ENCODE data around the gene NDUFB11.

NDUFB11 gene

GRCh38 chrX:47184486-47184885 is 40.0 kb upstream of the NDUFB11 start:
- no peak overlapping the region for H2AFZ ChIP-seq (ENCODE audit: low read length)
- no peak overlapping the region for H3K4me2 ChIP-seq (ENCODE audit: low read depth, low read length, poor library complexity, severe bottlenecking)
- TF ChIP-seq EZH2phosphoT487 (IDR thresholded peaks at IDR 0.05; ENCODE audit: borderline replicate concordance) (no peak), CTCF (conservative IDR thresholded peaks at IDR 0.05; ENCODE audit: low read length) (no peak)
- no peaks in the 10 kb centered on the region for H3K27me3 ChIP-seq (ENCODE audit: insufficient read depth, low read length, poor library complexity, severe bottlenecking)
- no peak overlapping the region for H3K9ac ChIP-seq (ENCODE audit: low read depth, low read length, poor library complexity, severe bottlenecking)
- H3K79me2 ChIP-seq (ENCODE audit: insufficient read depth, low read length): no peaks in the 10 kb centered on the region
- no peaks in the 10 kb centered on the region for H3K9me2 ChIP-seq (replicated peaks; ENCODE audit: low read depth, low read length)
- H3K36me3 ChIP-seq (ENCODE audit: insufficient read depth, low read length): peaks cover 49% of the 10 kb centered on the region; the same call in 1 of the 2 replicates
- H3K4me1 ChIP-seq (ENCODE audit: insufficient read depth, low read length, poor library complexity, severe bottlenecking): no peaks in the 10 kb centered on the region
- H3K9me3 ChIP-seq (ENCODE audit: insufficient read depth, low read depth, low read length): no peaks in the 10 kb centered on the region
- H3K4me3 ChIP-seq (ENCODE audit: low read length, poor library complexity, severe bottlenecking): no peak overlapping the region
- H4K20me1 ChIP-seq (ENCODE audit: insufficient read depth, low read length, poor library complexity, severe bottlenecking): no peaks in the 10 kb centered on the region
- H3F3A ChIP-seq (ENCODE audit: low read depth): no peaks in the 10 kb centered on the region

- H3K4me2 ChIP-seq (ENCODE audit: low read depth, low read length, poor library complexity, severe bottlenecking): no peak overlapping the region
- H3K9me3 ChIP-seq (ENCODE audit: insufficient read depth, low read depth, low read length): no peaks in the 10 kb centered on the region
- H3K79me2 ChIP-seq (ENCODE audit: insufficient read depth, low read length): no peaks in the 10 kb centered on the region
- H3K9ac ChIP-seq (ENCODE audit: low read depth, low read length, poor library complexity, severe bottlenecking): no peak overlapping the region
- H3K4me3 ChIP-seq (ENCODE audit: low read length, poor library complexity, severe bottlenecking): no peak overlapping the region
- peaks cover 71% of the 10 kb centered on the region; the same call in 1 of the 2 replicates for H3K36me3 ChIP-seq (ENCODE audit: insufficient read depth, low read length)
- no peaks in the 10 kb centered on the region for H3F3A ChIP-seq (ENCODE audit: low read depth)
- H2AFZ ChIP-seq (ENCODE audit: low read length): no peak overlapping the region
- no peaks in the 10 kb centered on the region for H3K4me1 ChIP-seq (ENCODE audit: insufficient read depth, low read length, poor library complexity, severe bottlenecking)
- no peaks in the 10 kb centered on the region for H4K20me1 ChIP-seq (ENCODE audit: insufficient read depth, low read length, poor library complexity, severe bottlenecking)
- no peaks in the 10 kb centered on the region for H3K9me2 ChIP-seq (replicated peaks; ENCODE audit: low read depth, low read length)
- no peak for TF ChIP-seq EZH2phosphoT487 (IDR thresholded peaks at IDR 0.05; ENCODE audit: borderline replicate concordance)
- no peak for TF ChIP-seq CTCF (conservative IDR thresholded peaks at IDR 0.05; ENCODE audit: low read length)
- H3K27me3 ChIP-seq (ENCODE audit: insufficient read depth, low read length, poor library complexity, severe bottlenecking): no peaks in the 10 kb centered on the region
Measured at GRCh38 chrX:47182106-47182700, 37.7 kb upstream of the NDUFB11 start.

GRCh38 chrX:47181301-47181700 is 36.8 kb upstream of the NDUFB11 start:
- H3K79me2 ChIP-seq (ENCODE audit: insufficient read depth, low read length): no peaks in the 10 kb centered on the region
- peaks cover 73% of the 10 kb centered on the region; the same call in 1 of the 2 replicates for H3K36me3 ChIP-seq (ENCODE audit: insufficient read depth, low read length)
- H2AFZ ChIP-seq (ENCODE audit: low read length): no peak overlapping the region
- H3K9me2 ChIP-seq (replicated peaks; ENCODE audit: low read depth, low read length): no peaks in the 10 kb centered on the region
- H3K27me3 ChIP-seq (ENCODE audit: insufficient read depth, low read length, poor library complexity, severe bottlenecking): no peaks in the 10 kb centered on the region
- H3F3A ChIP-seq (ENCODE audit: low read depth): no peaks in the 10 kb centered on the region
- no peaks in the 10 kb centered on the region for H3K9me3 ChIP-seq (ENCODE audit: insufficient read depth, low read depth, low read length)
- H3K4me3 ChIP-seq (ENCODE audit: low read length, poor library complexity, severe bottlenecking): no peak overlapping the region
- TF ChIP-seq CTCF (conservative IDR thresholded peaks at IDR 0.05; ENCODE audit: low read length): no peak
- no peak for TF ChIP-seq EZH2phosphoT487 (IDR thresholded peaks at IDR 0.05; ENCODE audit: borderline replicate concordance)
- no peaks in the 10 kb centered on the region for H4K20me1 ChIP-seq (ENCODE audit: insufficient read depth, low read length, poor library complexity, severe bottlenecking)
- H3K4me1 ChIP-seq (ENCODE audit: insufficient read depth, low read length, poor library complexity, severe bottlenecking): no peaks in the 10 kb centered on the region
- H3K9ac ChIP-seq (ENCODE audit: low read depth, low read length, poor library complexity, severe bottlenecking): no peak overlapping the region
- H3K4me2 ChIP-seq (ENCODE audit: low read depth, low read length, poor library complexity, severe bottlenecking): no peak overlapping the region
